GM21447 (cell line): ENCODE measurements around the gene COL26A1.
"Not testable (repeated sequence)": the region's sequence is repeated elsewhere in the genome, so short reads cannot be mapped to it uniquely, and the experiment has no call there.

Source experiments
- ATAC-seq: cut with Tn5 transposase; IDR thresholded peaks from one replicate; pipeline ENCODE4 v1.9.1; 2021; ENCODE audit not compliant: unreplicated experiment

Gene COL26A1

GRCh38 chr7:101401390-101402080 is 38.9 kb downstream of the COL26A1 start:
- ATAC-seq = no peak

GRCh38 chr7:101402081-101402779 is 39.6 kb downstream of the COL26A1 start:
- no peak for ATAC-seq

- no peak for ATAC-seq
Observed at GRCh38 chr7:101402835-101403234, 40.2 kb downstream of the COL26A1 start.

- no peak for ATAC-seq
Observed at GRCh38 chr7:101405474-101406067, 42.9 kb downstream of the COL26A1 start.

- no peak for ATAC-seq
Observed at GRCh38 chr7:101410743-101411507, 48.2 kb downstream of the COL26A1 start.

- ATAC-seq = no peak
Observed at GRCh38 chr7:101411508-101411874, 48.8 kb downstream of the COL26A1 start.

- ATAC-seq = no peak
Observed at GRCh38 chr7:101412976-101413375, 50.3 kb downstream of the COL26A1 start.

- ATAC-seq = no peak
Observed at GRCh38 chr7:101418694-101419093, 56.0 kb downstream of the COL26A1 start.

GRCh38 chr7:101419831-101420230 is 57.2 kb downstream of the COL26A1 start:
- no peak for ATAC-seq

GRCh38 chr7:101420436-101420835 is 57.8 kb downstream of the COL26A1 start:
- ATAC-seq = no peak

GRCh38 chr7:101422356-101423195 is 59.9 kb downstream of the COL26A1 start:
- no peak for ATAC-seq

- ATAC-seq = no peak
Observed at GRCh38 chr7:101426303-101427011, 63.8 kb downstream of the COL26A1 start.

- no peak for ATAC-seq
Observed at GRCh38 chr7:101428093-101428866, 65.6 kb downstream of the COL26A1 start.

GRCh38 chr7:101432316-101432715 is 69.6 kb downstream of the COL26A1 start:
- no peak for ATAC-seq

GRCh38 chr7:101433688-101434087 is 71.0 kb downstream of the COL26A1 start:
- no peak for ATAC-seq

GRCh38 chr7:101434155-101434554 is 71.5 kb downstream of the COL26A1 start:
- not testable (repeated sequence) for ATAC-seq

- no peak for ATAC-seq
Observed at GRCh38 chr7:101435461-101436220, 73.0 kb downstream of the COL26A1 start.

- ATAC-seq = no peak
Observed at GRCh38 chr7:101436221-101436735, 73.6 kb downstream of the COL26A1 start.
